Stomach (tissue), 9 donors: Measurements from ENCODE around the gene BBS9. TPM values are rescaled to one million over a fixed set of nuclear protein-coding genes. Genes with fewer than 3 reads are reported as not detected.

ENCODE experiments used
- DNase-seq, 2 donors: peaks; one replicate each; pipeline versions ENCODE4 v3.0.0 to v3.0.0-alpha.2; 2013 to 2019
- H3K27ac ChIP-seq, 5 donors: fragments of 200-600 bp in 4 of 5; sonication (generic) in 4 of 5; one replicate each; pipeline ENCODE4 v1.5.1; 2013 to 2019; ENCODE audit warnings: mild to moderate bottlenecking in 1 of 5, moderate library complexity in 1 of 5
- H3K27me3 ChIP-seq, 3 donors: fragments of 200-600 bp; sonication (generic); one replicate each; pipeline ENCODE4 v1.5.1; 2017 to 2019; ENCODE audit warnings: mixed run types in 1 of 3
- H3K36me3 ChIP-seq, 4 donors: fragments of 200-600 bp; sonication (generic); 1 replicate in 3 of 4; 2 replicates in 1 of 4; pipeline ENCODE4 v1.5.1; 2016 to 2019
- H3K4me1 ChIP-seq, 4 donors: fragments of 200-600 bp; sonication (generic); one replicate each; pipeline ENCODE4 v1.5.1; 2016 to 2019
- H3K4me3 ChIP-seq, 4 donors: fragments of 200-600 bp; sonication (generic) in 3 of 4; one replicate each; pipeline ENCODE4 v1.5.1; 2016 to 2019; ENCODE audit warnings: mild to moderate bottlenecking in 1 of 4
- H3K9me3 ChIP-seq, 4 donors: fragments of 200-600 bp; sonication (generic); one replicate each; pipeline ENCODE4 v1.5.1; 2016 to 2019
- CTCF ChIP-seq, 7 experiments: fragments of 450-650 bp in 4 of 7; fragments of 200-600 bp in 3 of 7; sonication (generic) in 3 of 7; IDR thresholded peaks; one replicate each; pipeline ENCODE4 v1.5.1; 2016 to 2019; ENCODE audit warnings: antibody characterized with exemption in 7 of 7, control low read depth in 2 of 7, mild to moderate bottlenecking in 1 of 7
- EP300 ChIP-seq: sonication (generic); formaldehyde crosslinking; IDR thresholded peaks from one replicate; pipeline ENCODE4 v1.6.1; 2017; ENCODE audit warnings: antibody characterized with exemption
- POLR2A ChIP-seq, 4 donors: fragments of 450-650 bp; IDR thresholded peaks; one replicate each; pipeline ENCODE4 v1.6.1; 2016; ENCODE audit warnings: antibody characterized with exemption in 4 of 4, control low read depth in 2 of 4, mild to moderate bottlenecking in 1 of 4, moderate library complexity in 1 of 4
- POLR2AphosphoS5 ChIP-seq, 3 donors: sonication (generic); formaldehyde crosslinking; IDR thresholded peaks; one replicate each; pipeline ENCODE4 v1.6.1; 2016; ENCODE audit warnings: antibody characterized with exemption in 3 of 3
- WGBS, 5 donors: extraction: QIAGEN DNeasy Blood & Tissue Kit in 3 of 5; methylation state at CpG; one replicate each; pipeline versions ENCODE4 v1.1.5 to v1.1.7; 2013 to 2018; 5-methylcytosine and 5-hydroxymethylcytosine counted together
- intact Hi-C: fragments of 100-400 bp; cut with DNase I; formaldehyde crosslinking; loops from one replicate; pipeline ENCODE4 v1.15.1; 2023; ENCODE audit warnings: low total_unique reads
- polyA plus RNA-seq, 3 donors: library from polyadenylated mRNA; stranded (reverse); fragments of 200-250 nt; gene quantifications; one replicate each; pipeline ENCODE4 v1.2.3, GENCODE V29; 2013
- total RNA-seq, 5 donors: library from RNA; depleted of rRNA; stranded (reverse); fragments of >200 nt; gene quantifications; one replicate each; pipeline versions ENCODE4 v1.1.0 to v1.2.3, GENCODE V29; 2014 to 2016
- donor health status: healthy with polysubstance abuse.
- donor health status: Bipolar disorder and iron deficiency.
- donor health status: healthy.

BBS9 gene
- total and polyA plus RNA-seq, 8 donors: 3.2 to 43.9 (median 5.9) TPM

GRCh38 chr7:33626869-33627268 is 497.5 kb downstream of the BBS9 start:
- 74 to 94% (median 88%) methylated on average over 2 of the region's 2 CpGs for WGBS, 5 donors
- Histone ChIP-seq H3K4me1 (peaks cover 0 to 18% (median 2%) of the 10 kb centered on the region in 4 donors), H3K4me3 (no peak overlapping the region), H3K36me3 (no peaks in the 10 kb centered on the region), H3K27ac (no peak overlapping the region), H3K9me3 (no peaks in the 10 kb centered on the region), H3K27me3 (no peaks in the 10 kb centered on the region)
- DNase-seq: no peak
- TF ChIP-seq POLR2AphosphoS5 (IDR thresholded peaks at IDR 0.05) (no peak), CTCF (IDR thresholded peaks at IDR 0.05) (no peak), POLR2A (IDR thresholded peaks at IDR 0.05) (no peak), EP300 (no peak)
- intact Hi-C loops: no loop called here

- WGBS, 5 donors: 62 to 76% (median 71%) methylated on average over 3 of the region's 3 CpGs
- H3K4me3 ChIP-seq: no peak overlapping the region
- no peaks in the 10 kb centered on the region for H3K27me3 ChIP-seq
- no peaks in the 10 kb centered on the region for H3K36me3 ChIP-seq
- TF ChIP-seq POLR2AphosphoS5 (IDR thresholded peaks at IDR 0.05) (no peak), CTCF (IDR thresholded peaks at IDR 0.05) (no peak), POLR2A (IDR thresholded peaks at IDR 0.05) (no peak), EP300 (no peak)
- H3K4me1 ChIP-seq: peaks cover 0 to 18% (median 2%) of the 10 kb centered on the region in 4 donors
- DNase-seq: no peak
- H3K9me3 ChIP-seq: no peaks in the 10 kb centered on the region
- intact Hi-C loops: no loop called here
- H3K27ac ChIP-seq: no peak overlapping the region
Measured at GRCh38 chr7:33627741-33628140, 498.4 kb downstream of the BBS9 start.

- no peak for TF ChIP-seq EP300
- TF ChIP-seq POLR2A (IDR thresholded peaks at IDR 0.05): no peak
- no peak for TF ChIP-seq CTCF (IDR thresholded peaks at IDR 0.05)
- TF ChIP-seq POLR2AphosphoS5 (IDR thresholded peaks at IDR 0.05): no peak
- no peak for DNase-seq
- Histone ChIP-seq H3K36me3 (peaks cover 0 to under 1% (median 0%) of the 10 kb centered on the region in 4 donors), H3K27ac (no peak overlapping the region), H3K27me3 (no peaks in the 10 kb centered on the region), H3K9me3 (no peaks in the 10 kb centered on the region), H3K4me1 (peaks cover 0 to 18% (median 2%) of the 10 kb centered on the region in 4 donors), H3K4me3 (no peak overlapping the region)
- intact Hi-C loops: no loop called here
- WGBS, 5 donors: 60 to 70% (median 66%) methylated on average over 2 of the region's 2 CpGs
Measured at GRCh38 chr7:33628894-33629293, 499.5 kb downstream of the BBS9 start.

- TF ChIP-seq POLR2A (IDR thresholded peaks at IDR 0.05) (no peak), POLR2AphosphoS5 (IDR thresholded peaks at IDR 0.05) (no peak), EP300 (no peak), CTCF (IDR thresholded peaks at IDR 0.05) (no peak)
- H3K9me3 ChIP-seq: no peaks in the 10 kb centered on the region
- H3K4me3 ChIP-seq: no peak overlapping the region
- WGBS, 5 donors: 82 to 88% (median 84%) methylated on average over 4 of the region's 4 CpGs
- peaks cover 0 to 8% (median 0%) of the 10 kb centered on the region in 4 donors for H3K36me3 ChIP-seq
- no peak for DNase-seq
- H3K27ac ChIP-seq: no peak overlapping the region
- intact Hi-C loops: no loop called here
- peaks cover 0 to 14% (median 2%) of the 10 kb centered on the region in 4 donors for H3K4me1 ChIP-seq
- H3K27me3 ChIP-seq: no peaks in the 10 kb centered on the region
Measured at GRCh38 chr7:33630359-33630758, 501.0 kb downstream of the BBS9 start.
